HepG2 (cell line): Measurements from ENCODE around the gene DISP2. TPM values are rescaled to one million over a fixed set of nuclear protein-coding genes. Genes with fewer than 3 reads are reported as not detected.

Experiments
- ATAC-seq: fragments of 200-7000 bp; cut with Tn5 transposase; 3 replicates; pipeline ENCODE4 v1.9.1; 2020; ENCODE audit warnings: mild to moderate bottlenecking, moderate library complexity
- BruUV-seq: library from RNA; stranded (reverse); fragments of 400-500 nt; replicated peaks from 2 replicates; lab custom pipeline; 2021; lab: Mats Ljungman, UMichigan
- CTCF ChIA-PET: fragments of 300-600 bp; formaldehyde crosslinking; extraction: SDS; loops from one replicate; lab custom pipeline; 2021; ENCODE audit warnings: low total read pairs, inconsistent platforms, low intra/inter-chr PET ratio; lab: Yijun Ruan, JAX
- POLR2A ChIA-PET: fragments of 350-600 bp; sonication (Branson Sonifier 250); formaldehyde crosslinking; loops from one replicate; lab custom pipeline; 2020; ENCODE audit warnings: antibody characterized with exemption, inconsistent platforms; lab: Yijun Ruan, JAX
- DNase-seq: peaks from one replicate; pipeline ENCODE4 v3.0.0-alpha.2; 2015; ENCODE audit warnings: low spot score
- FAIRE-seq: peaks from 3 replicates; lab custom pipeline; 2011; peaks lifted over from hg19 to GRCh38; lab: Jason Lieb, UNC
- H2AFZ ChIP-seq: one replicate; pipeline ENCODE4 v1.6.1; 2011; ENCODE audit warnings: low read length, inconsistent platforms
- H3K27ac ChIP-seq: fragments of 300-600 bp; 3 replicates; pipeline ENCODE4 v1.8.0; 2011; ENCODE audit warnings: mixed run types, mild to moderate bottlenecking, mixed read lengths, low read length, inconsistent platforms; ENCODE audit not compliant: insufficient read depth; ENCODE audit errors: extremely low read length
- H3K27me3 ChIP-seq, 2 experiments: fragments of 200-600 bp in 1 of 2; 2 replicates in 1 of 2; 3 replicates in 1 of 2; pipeline versions ENCODE4 v1.6.0 to v1.8.0; 2011; ENCODE audit warnings: low read length in 2 of 2, mild to moderate bottlenecking in 2 of 2, moderate library complexity in 2 of 2, inconsistent platforms in 1 of 2; ENCODE audit not compliant: insufficient read depth in 2 of 2, control insufficient read depth in 1 of 2
- H3K36me3 ChIP-seq, 2 experiments: fragments of 200-600 bp in 1 of 2; replicated peaks in 1 of 2; 2 replicates in 1 of 2; 3 replicates in 1 of 2; pipeline versions ENCODE4 v1.5.1 to v1.8.0; 2011; ENCODE audit warnings: low read length in 2 of 2, inconsistent platforms in 1 of 2; ENCODE audit not compliant: insufficient read depth in 2 of 2, control insufficient read depth in 1 of 2
- H3K4me1 ChIP-seq: 2 replicates; pipeline ENCODE4 v1.5.1; 2012; ENCODE audit warnings: low read length, inconsistent platforms; ENCODE audit not compliant: insufficient read depth
- H3K4me2 ChIP-seq: 2 replicates; pipeline ENCODE4 v1.6.0; 2011; ENCODE audit warnings: low read depth, low read length, inconsistent platforms
- H3K4me3 ChIP-seq, 3 experiments: fragments of 200-600 bp in 1 of 3; sonication (generic), shearing (Covaris generic) in 1 of 3; replicated peaks in 1 of 3; 2 replicates each; pipeline ENCODE4 v1.5.1; 2011 to 2016; ENCODE audit warnings: low read length in 3 of 3, inconsistent platforms in 2 of 3, low read depth in 2 of 3, mild to moderate bottlenecking in 2 of 3, control low read depth in 1 of 3, mixed read lengths in 1 of 3; ENCODE audit not compliant: insufficient read depth in 1 of 3
- H3K79me2 ChIP-seq: one replicate; pipeline ENCODE4 v1.6.1; 2011; ENCODE audit warnings: low read length, inconsistent platforms; ENCODE audit not compliant: insufficient read depth
- H3K9ac ChIP-seq: 2 replicates; pipeline ENCODE4 v1.6.0; 2011; ENCODE audit warnings: mild to moderate bottlenecking, low read depth, low read length, inconsistent platforms; ENCODE audit not compliant: insufficient read depth
- H3K9me3 ChIP-seq: 2 replicates; pipeline ENCODE4 v1.5.1; 2012; ENCODE audit warnings: mild to moderate bottlenecking, low read length
- H4K20me1 ChIP-seq: 2 replicates; pipeline ENCODE4 v1.6.0; 2011; ENCODE audit warnings: inconsistent platforms, mild to moderate bottlenecking, low read length, moderate library complexity; ENCODE audit not compliant: insufficient read depth
- ASH2L ChIP-seq: fragments of 300-600, 200-600 bp; sonication (generic); IDR thresholded peaks from 2 replicates; pipeline ENCODE4 v1.7.0; 2017; ENCODE audit warnings: low read depth, mild to moderate bottlenecking, moderate library complexity, mixed read lengths, low read length; ENCODE audit not compliant: insufficient read length
- ATF2 ChIP-seq: sonication (generic); formaldehyde crosslinking; IDR thresholded peaks from 2 replicates; pipeline ENCODE4 v1.4.0; 2020; ENCODE audit warnings: missing genetic modification reagents
- CBX1 ChIP-seq: IDR thresholded peaks from one replicate; pipeline ENCODE4 v1.6.1; 2016; ENCODE audit warnings: antibody characterized with exemption, low read depth
- HES4 ChIP-seq: sonication (generic); formaldehyde crosslinking; IDR thresholded peaks from 2 replicates; pipeline ENCODE4 v1.9.0; 2021; ENCODE audit warnings: mild to moderate bottlenecking, missing genetic modification reagents, borderline replicate concordance
- IRF2 ChIP-seq: IDR thresholded peaks from 2 replicates; pipeline ENCODE4 v1.6.1; 2018; ENCODE audit warnings: missing genetic modification reagents, missing compliant biosample characterization
- JARID2 ChIP-seq: sonication (generic); formaldehyde crosslinking; IDR thresholded peaks from 2 replicates; pipeline ENCODE4 v1.8.1; 2023; ENCODE audit warnings: missing genetic modification reagents, inconsistent platforms; ENCODE audit not compliant: insufficient replicate concordance
- PCBP1 ChIP-seq: fragments of 200-400 bp; formaldehyde crosslinking; IDR thresholded peaks from 2 replicates; pipeline ENCODE4 v1.6.1; 2017; ENCODE audit warnings: mild to moderate bottlenecking, low read depth, low read length, borderline replicate concordance
- PHF20 ChIP-seq: sonication (generic); formaldehyde crosslinking; IDR thresholded peaks from 2 replicates; pipeline ENCODE4 v1.5.0; 2020; ENCODE audit warnings: mild to moderate bottlenecking, missing genetic modification reagents
- RAD21 ChIP-seq: fragments of 450-650 bp; formaldehyde crosslinking; IDR thresholded peaks from 2 replicates; pipeline ENCODE4 v1.5.0; 2020; ENCODE audit warnings: mild to moderate bottlenecking
- REST ChIP-seq, 2 experiments: IDR thresholded peaks; 2 replicates each; pipeline ENCODE4 v1.6.1; 2011 to 2012; ENCODE audit warnings: low read length in 2 of 2, borderline replicate concordance in 1 of 2, low read depth in 1 of 2, mild to moderate bottlenecking in 1 of 2, moderate library complexity in 1 of 2
- SAFB2 ChIP-seq: sonication (generic); formaldehyde crosslinking; IDR thresholded peaks from 2 replicates; pipeline ENCODE4 v1.5.1; 2020; ENCODE audit warnings: missing genetic modification reagents, low read depth, mild to moderate bottlenecking, borderline replicate concordance
- TEAD3 ChIP-seq: optimal IDR thresholded peaks from 2 replicates; pipeline ENCODE3; 2016; ENCODE audit warnings: borderline replicate concordance
- TEF ChIP-seq: sonication (generic); formaldehyde crosslinking; IDR thresholded peaks from 2 replicates; pipeline ENCODE4 v1.5.0; 2020; ENCODE audit warnings: missing genetic modification reagents
- ZFP82 ChIP-seq: sonication (generic); formaldehyde crosslinking; IDR thresholded peaks from 2 replicates; pipeline ENCODE4 v1.5.1; 2020; ENCODE audit warnings: mild to moderate bottlenecking, missing genetic modification reagents, borderline replicate concordance
- ZNF350 ChIP-seq: sonication (generic); formaldehyde crosslinking; IDR thresholded peaks from 2 replicates; pipeline ENCODE4 v1.4.0; 2020; ENCODE audit warnings: mild to moderate bottlenecking, low read depth, missing genetic modification reagents, borderline replicate concordance
- ZNF44 ChIP-seq: sonication (generic); formaldehyde crosslinking; IDR thresholded peaks from 2 replicates; pipeline ENCODE4 v1.5.1; 2020; ENCODE audit warnings: mild to moderate bottlenecking, missing genetic modification reagents
- ZNF576 ChIP-seq: sonication (generic); formaldehyde crosslinking; IDR thresholded peaks from 2 replicates; pipeline ENCODE4 v1.4.0; 2020; ENCODE audit warnings: mild to moderate bottlenecking, missing genetic modification reagents
- ZNF746 ChIP-seq: sonication (generic); formaldehyde crosslinking; IDR thresholded peaks from 2 replicates; pipeline ENCODE4 v1.8.0; 2022; ENCODE audit warnings: mild to moderate bottlenecking, missing genetic modification reagents
- ZNF780A ChIP-seq: sonication (generic); formaldehyde crosslinking; IDR thresholded peaks from 2 replicates; pipeline ENCODE4 v1.8.0; 2022; ENCODE audit warnings: mild to moderate bottlenecking, missing genetic modification reagents, moderate library complexity
- ZNF879 ChIP-seq: sonication (generic); formaldehyde crosslinking; IDR thresholded peaks from 2 replicates; pipeline ENCODE4 v1.8.1; 2023; ENCODE audit warnings: missing genetic modification reagents
- WGBS: methylation state at CpG from one replicate; pipeline ENCODE4 v1.1.6; 2017; ENCODE audit warnings: low lambda C conversion rate; 5-methylcytosine and 5-hydroxymethylcytosine counted together
- in situ Hi-C: cut with HindIII; loops from 2 replicates; pipeline ENCODE4 v1.10.0; 2017; ENCODE audit warnings: low pct_unique_long_range_greater_than_20kb; ENCODE audit not compliant: extremely low pct_ligation_motif_present
- intact Hi-C: fragments of 100-400 bp; cut with micrococcal nuclease; formaldehyde crosslinking; loops from one replicate; pipeline ENCODE4 v1.10.0; 2022; ENCODE audit not compliant: unreplicated experiment
- polyA plus RNA-seq, 8 experiments: library from polyadenylated mRNA; depleted of rRNA in 3 of 8; stranded (reverse) in 7 of 8; unstranded in 1 of 8; fragments of >200 nt; fragmentation: Illumina TruSeq in 4 of 8; extraction: Trizol in 4 of 8; gene quantifications; 2 replicates each; pipeline versions ENCODE4 v1.2.1 to v1.2.3, GENCODE V29; 2011 to 2016; ENCODE audit warnings: low read depth in 4 of 8, missing spikeins in 1 of 8, mixed read lengths in 1 of 8; ENCODE audit not compliant: insufficient read depth in 1 of 8
- total RNA-seq, 5 experiments: library from RNA; depleted of rRNA; stranded (reverse); fragments of >200 nt; fragmentation: Illumina TruSeq; extraction: Trizol; gene quantifications; 2 replicates each; pipeline ENCODE4 v1.2.3, GENCODE V29; 2016; ENCODE audit warnings: low read depth in 1 of 5

Gene DISP2
- total and polyA plus RNA-seq, 2 of the 13 experiments (the other 11 are each of a cell fraction or from before 2014, with no cell fraction given), result 0.09 to 0.32 TPM

GRCh38 chr15:40339621-40339945 lies 18.4 kb upstream of the DISP2 start:
- peak overlapping the region; percentile 86 for H3K4me2 ChIP-seq
- peak overlapping the region; percentile 76 for H3K9ac ChIP-seq
- H3K4me1 ChIP-seq, result peaks cover 52% of the 10 kb centered on the region
- H3K27ac ChIP-seq, result no peak overlapping the region
- ATAC-seq (peak; percentile 16), FAIRE-seq (no peak), DNase-seq (no peak)
- no TSS peak for BruUV-seq
- peak overlapping the region; percentile 61 to 79 (median 68) for H3K4me3 ChIP-seq
- no peaks in the 10 kb centered on the region for H3K9me3 ChIP-seq
- POLR2A ChIA-PET, result interaction anchor here (0.7 to 4.4 kb wide), 9 partner anchors 8 to 101 kb away, joined by 3 to 24 read pairs (median 5); partner anchors contain the start of genes BAHD1, INAFM2 and IVD
- CTCF ChIA-PET, result interaction anchor here (1.3 to 2.3 kb wide), 3 partner anchors 17 to 82 kb away, joined by 5 to 19 read pairs (median 6); partner anchors contain the start of gene INAFM2
- WGBS, result no CpG with 5 or more reads among the region's 7 CpGs
- no peaks in the 10 kb centered on the region; a peak in 1 of 5 replicates for H3K36me3 ChIP-seq
- H3K27me3 ChIP-seq, result no peaks in the 10 kb centered on the region
- in situ Hi-C loops, result no loop called here
- intact Hi-C loops, result no loop called here
- H4K20me1 ChIP-seq, result peaks cover 4% of the 10 kb centered on the region; the same call in 1 of the 2 replicates
- no peaks in the 10 kb centered on the region for H3K79me2 ChIP-seq
- H2AFZ ChIP-seq, result no peak overlapping the region
- TF ChIP-seq IRF2 (CRISPR knock-in tag) (no peak), HES4 (CRISPR knock-in tag) (no peak), REST (IDR thresholded peaks at IDR 0.05; ENCODE audit: borderline replicate concordance in 1 of 2, low read depth in 1 of 2, low read length in 2 of 2) (no peak), ZNF879 (CRISPR knock-in tag) (no peak), ZNF576 (CRISPR knock-in tag) (no peak), ATF2 (CRISPR knock-in tag) (no peak), TEF (CRISPR knock-in tag) (no peak), PHF20 (CRISPR knock-in tag) (no peak), ZNF44 (CRISPR knock-in tag) (no peak), CBX1 (no peak), SAFB2 (CRISPR knock-in tag) (no peak), TEAD3 (no peak), ZFP82 (no peak), PCBP1 (0 out of 2 replicates have a peak, but pooled peaks have one; percentile 42), ZNF350 (peak; percentile 5; the same call in 1 of the 2 replicates), ZNF780A (no peak), ASH2L (no peak), JARID2 (CRISPR knock-in tag) (no peak), RAD21 (peak; percentile 37; the same call in 1 of the 2 replicates), ZNF746 (CRISPR knock-in tag) (no peak)
